ENCODE data around the gene FXYD4. TPM values are rescaled to one million over a fixed set of nuclear protein-coding genes. Genes with fewer than 3 reads are reported as not detected.

The FXYD4 gene
- polyA plus RNA-seq, 3 donors: 0.49 to 1.8 TPM; not detected in 1

GRCh38 chr10:43394868-43395267 lies 23.4 kb downstream of the FXYD4 start:
- no peak for DNase-seq

- no peak for DNase-seq
Observed at GRCh38 chr10:43395571-43396060, 24.2 kb downstream of the FXYD4 start.

GRCh38 chr10:43396061-43396927 lies 24.9 kb downstream of the FXYD4 start:
- peak; percentile 73 for DNase-seq

- peak; percentile 89 for DNase-seq
Observed at GRCh38 chr10:43396928-43397624, 25.6 kb downstream of the FXYD4 start.

- no peak for DNase-seq
Observed at GRCh38 chr10:43398939-43399319, 27.5 kb downstream of the FXYD4 start.

GRCh38 chr10:43399320-43400310 lies 28.2 kb downstream of the FXYD4 start:
- no peak for DNase-seq

- DNase-seq: no peak
Observed at GRCh38 chr10:43401627-43402026, 30.2 kb downstream of the FXYD4 start.

- no peak for DNase-seq
Observed at GRCh38 chr10:43402176-43402575, 30.7 kb downstream of the FXYD4 start.

GRCh38 chr10:43402880-43403452 lies 31.5 kb downstream of the FXYD4 start:
- no peak for DNase-seq

GRCh38 chr10:43403911-43404703 lies 32.7 kb downstream of the FXYD4 start:
- no peak for DNase-seq

GRCh38 chr10:43404704-43405084 lies 33.3 kb downstream of the FXYD4 start:
- DNase-seq: no peak

- peak; percentile 61 for DNase-seq
Observed at GRCh38 chr10:43407148-43407575, 35.7 kb downstream of the FXYD4 start.

- peak; percentile 89 for DNase-seq
Observed at GRCh38 chr10:43407576-43408330, 36.3 kb downstream of the FXYD4 start.

GRCh38 chr10:43408331-43408709 lies 36.9 kb downstream of the FXYD4 start:
- DNase-seq: no peak

GRCh38 chr10:43408710-43409384 lies 37.4 kb downstream of the FXYD4 start, which contains the start of gene HNRNPF:
Gene HNRNPF (minus strand): TSS chr10:43409186. CDS start chr10:43387884, 21,302 bp downstream.
- DNase-seq: peak; percentile 96

GRCh38 chr10:43409385-43410109 lies 38.1 kb downstream of the FXYD4 start:
- no peak for DNase-seq

- DNase-seq: no peak
Observed at GRCh38 chr10:43410345-43410744, 38.9 kb downstream of the FXYD4 start.

GRCh38 chr10:43411536-43411935 lies 40.1 kb downstream of the FXYD4 start:
- DNase-seq: no peak
